T-cell (primary cell): ENCODE results near the gene SLBP. TPM values are rescaled to one million over a fixed set of nuclear protein-coding genes. Genes with fewer than 3 reads are reported as not detected.
A peak's percentile ranks its signal among the peaks of the same experiment; 100 is the strongest.

Experiments used
- ATAC-seq, 4 experiments: fragments of 200-7000 bp in 3 of 4; fragments of 150-1000 bp in 1 of 4; cut with Tn5 transposase; replicated peaks in 1 of 4; 1 replicate in 3 of 4; 2 replicates in 1 of 4; pipeline ENCODE4 v1.10.0; 2021; ENCODE audit warnings: moderate library complexity in 3 of 4, mild to moderate bottlenecking in 2 of 4, moderate number of reproducible peaks in 1 of 4
- CTCF ChIA-PET, 2 donors: fragments of 300-600 bp; sonication (Branson Sonifier 250); formaldehyde crosslinking; loops; one replicate each; lab custom pipeline; 2022; ENCODE audit warnings: antibody characterized with exemption in 2 of 2; lab: Charles Lee
- POLR2A ChIA-PET, 2 donors: fragments of 300-600 bp; sonication (Branson Sonifier 250); formaldehyde crosslinking; loops; one replicate each; lab custom pipeline; 2022; ENCODE audit warnings: antibody characterized with exemption in 2 of 2; lab: Charles Lee
- DNase-seq, 35 experiments: peaks; one replicate each; pipeline versions ENCODE4 v3.0.0 to v3.0.0-alpha.2; 2013 to 2023
- H3K27ac ChIP-seq: one replicate; pipeline ENCODE4 v1.5.1; 2013; ENCODE audit warnings: low read length
- H3K27me3 ChIP-seq, 2 experiments: replicated peaks in 1 of 2; 1 replicate in 1 of 2; 2 replicates in 1 of 2; pipeline versions ENCODE4 v1.6.1 to v1.7.0; 2013; ENCODE audit warnings: low read length in 1 of 2, mixed read lengths in 1 of 2; ENCODE audit not compliant: control insufficient read depth in 2 of 2, insufficient read depth in 2 of 2; ENCODE audit errors: extremely low read depth in 1 of 2
- H3K36me3 ChIP-seq, 2 donors: 1 replicate in 1 of 2; 2 replicates in 1 of 2; pipeline versions ENCODE4 v1.6.1 to v1.7.0; 2013; ENCODE audit warnings: low read length in 1 of 2; ENCODE audit not compliant: control insufficient read depth in 2 of 2, insufficient read depth in 1 of 2; ENCODE audit errors: extremely low read depth in 1 of 2
- H3K4me1 ChIP-seq, 2 experiments: 1 replicate in 1 of 2; 2 replicates in 1 of 2; pipeline versions ENCODE4 v1.6.1 to v1.7.0; 2013; ENCODE audit warnings: low read length in 2 of 2, mixed read lengths in 1 of 2; ENCODE audit not compliant: insufficient read depth in 2 of 2, control insufficient read depth in 1 of 2; ENCODE audit errors: extremely low read depth in 1 of 2
- H3K4me3 ChIP-seq, 2 donors: 1 replicate in 1 of 2; 2 replicates in 1 of 2; pipeline versions ENCODE4 v1.5.1 to v1.7.0; 2013; ENCODE audit warnings: mild to moderate bottlenecking in 2 of 2, low read length in 1 of 2, moderate library complexity in 1 of 2; ENCODE audit not compliant: control insufficient read depth in 1 of 2; ENCODE audit errors: extremely low read depth in 1 of 2
- H3K9me3 ChIP-seq: 2 replicates; pipeline ENCODE4 v1.7.0; 2013
- H3K27ac Mint-ChIP-seq, 2 donors: one replicate each; pipeline ENCODE4 v1.8.0; 2020 to 2021; ENCODE audit warnings: mild to moderate bottlenecking in 2 of 2, mixed read lengths in 2 of 2
- H3K27me3 Mint-ChIP-seq, 2 donors: one replicate each; pipeline ENCODE4 v1.8.0; 2021 to 2022; ENCODE audit warnings: mixed read lengths in 2 of 2
- H3K36me3 Mint-ChIP-seq: one replicate; pipeline ENCODE4 v1.8.0; 2021; ENCODE audit warnings: mixed read lengths
- H3K4me1 Mint-ChIP-seq, 3 donors: one replicate each; pipeline ENCODE4 v1.8.0; 2020 to 2022; ENCODE audit warnings: mixed read lengths in 3 of 3, mild to moderate bottlenecking in 1 of 3
- H3K4me3 Mint-ChIP-seq, 3 donors: one replicate each; pipeline ENCODE4 v1.8.0; 2020 to 2022; ENCODE audit warnings: mild to moderate bottlenecking in 3 of 3, mixed read lengths in 3 of 3, moderate library complexity in 3 of 3
- H3K9me3 Mint-ChIP-seq, 3 donors: one replicate each; pipeline ENCODE4 v1.8.0; 2020 to 2022; ENCODE audit warnings: mixed read lengths in 3 of 3
- WGBS: methylation state at CpG from one replicate; pipeline ENCODE4 v1.1.5; 2013; ENCODE audit warnings: missing lambda C conversion rate; ENCODE audit not compliant: insufficient coverage; 5-methylcytosine and 5-hydroxymethylcytosine counted together
- total RNA-seq, 35 experiments: library from RNA in 6 of 35; stranded (reverse) in 6 of 35; fragments of 120-200 nt in 1 of 35; gene quantifications; one replicate each; pipeline versions ENCODE4 v1.2.1 to v1.2.4 and lab custom pipeline; 2013 to 2026

Gene SLBP
- total RNA-seq, 5 donors from 2014 or later (not counting 1 experiment from before 2014, with no cell fraction given): 30.1 to 42.3 (median 36.1) TPM

DNA sequence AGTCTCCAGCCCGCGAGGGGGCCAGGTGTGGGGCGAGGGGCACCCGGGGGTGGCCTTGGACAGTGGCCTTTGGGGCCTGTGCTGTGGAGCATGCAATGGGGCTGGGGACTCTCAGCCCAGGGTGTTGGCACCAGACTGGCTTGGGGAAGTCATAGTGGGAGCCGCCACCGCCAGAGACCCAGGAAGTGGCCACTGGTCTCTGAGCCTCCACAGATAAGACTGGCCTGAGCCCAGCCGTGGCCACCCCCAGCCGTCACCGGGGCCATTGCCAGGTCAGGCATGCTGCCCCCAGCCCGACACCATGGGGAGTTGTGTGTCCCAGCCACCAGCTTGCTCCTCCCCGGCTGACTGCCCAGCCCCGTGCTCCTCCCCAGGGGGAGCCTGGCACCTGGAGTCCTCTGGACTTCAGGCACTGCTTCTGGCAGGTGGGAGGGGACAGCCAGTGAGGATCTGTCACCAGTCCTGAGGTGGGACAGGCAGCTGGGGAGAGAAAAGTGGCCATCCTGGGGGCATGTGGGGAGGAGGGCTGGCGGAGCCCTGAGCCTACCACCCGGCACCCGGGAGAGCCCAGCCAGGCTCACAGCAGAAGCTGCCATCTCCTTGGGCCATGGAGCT lies 41.7 kb upstream of the SLBP start:
- H3K36me3 ChIP-seq: no peaks in the 10 kb centered on the region
- POLR2A ChIA-PET: no interaction called here

GRCh38 chr4:1753294-1753696 lies 41.2 kb upstream of the SLBP start:
- H3K4me1 ChIP-seq: peaks cover 9 to 24% of the 10 kb centered on the region in 2 experiments
- H3K36me3 ChIP-seq: no peaks in the 10 kb centered on the region
- H3K4me1 Mint-ChIP-seq: peaks cover 0 to 5% (median 0%) of the 10 kb centered on the region in 3 donors
- peaks cover 0 to 30% of the 10 kb centered on the region in 2 experiments for H3K27me3 ChIP-seq
- POLR2A ChIA-PET: no interaction called here
- no peak overlapping the region for H3K4me3 ChIP-seq
- H3K36me3 Mint-ChIP-seq: no peaks in the 10 kb centered on the region
- DNase-seq: no peak
- no peak for ATAC-seq
- CTCF ChIA-PET: no interaction called here
- no peaks in the 10 kb centered on the region for H3K9me3 ChIP-seq
- H3K27ac ChIP-seq: no peak overlapping the region
- H3K4me3 Mint-ChIP-seq: no peak overlapping the region
- 95% methylated on average over 4 of the region's 10 CpGs for WGBS
- peaks cover 0 to 2% of the 10 kb centered on the region in 2 donors for H3K27me3 Mint-ChIP-seq
- no peak overlapping the region for H3K27ac Mint-ChIP-seq
- H3K9me3 Mint-ChIP-seq: no peaks in the 10 kb centered on the region

More for the DNA sequence above, 41.7 kb upstream of the SLBP start:
- no peaks in the 10 kb centered on the region for H3K36me3 Mint-ChIP-seq
- no peak for ATAC-seq
- no peak overlapping the region for H3K4me3 ChIP-seq
- WGBS: 90% methylated on average over 15 of the region's 15 CpGs
- H3K4me3 Mint-ChIP-seq: no peak overlapping the region
- no peaks in the 10 kb centered on the region for H3K9me3 ChIP-seq
- H3K27ac Mint-ChIP-seq: no peak overlapping the region
- peaks cover 0 to 27% of the 10 kb centered on the region in 2 experiments for H3K27me3 ChIP-seq
- peaks cover 0 to 5% (median 0%) of the 10 kb centered on the region in 3 donors for H3K4me1 Mint-ChIP-seq
- H3K9me3 Mint-ChIP-seq: no peaks in the 10 kb centered on the region
- CTCF ChIA-PET: no interaction called here
- H3K27me3 Mint-ChIP-seq: peaks cover 0 to 2% of the 10 kb centered on the region in 2 donors
- peaks cover 9 to 19% of the 10 kb centered on the region in 2 experiments for H3K4me1 ChIP-seq
- no peak for DNase-seq
- no peak overlapping the region for H3K27ac ChIP-seq

GRCh38 chr4:1752284-1753041 lies 40.3 kb upstream of the SLBP start:
- Mint-ChIP-seq H3K27me3 (peaks cover 0 to 2% of the 10 kb centered on the region in 2 donors), H3K4me3 (no peak overlapping the region), H3K9me3 (no peaks in the 10 kb centered on the region), H3K27ac (no peak overlapping the region), H3K4me1 (peaks cover 0 to 5% (median 0%) of the 10 kb centered on the region in 3 donors), H3K36me3 (no peaks in the 10 kb centered on the region)
- Histone ChIP-seq H3K4me3 (no peak overlapping the region), H3K27me3 (peaks cover 0 to 34% of the 10 kb centered on the region in 2 experiments), H3K27ac (no peak overlapping the region), H3K36me3 (no peaks in the 10 kb centered on the region), H3K4me1 (peaks cover 9 to 25% of the 10 kb centered on the region in 2 experiments), H3K9me3 (no peaks in the 10 kb centered on the region)
- DNase-seq (peak in 5 of 35 experiments; percentile 9 to 25 (median 16)), ATAC-seq (peak in 1 of 4 experiments; percentile 39)
- ChIA-PET CTCF (interaction anchor here (0.5 to 0.6 kb wide), 3 partner anchors 15 to 204 kb away, joined by 3 read pairs; no protein-coding TSS in a partner anchor), POLR2A (no interaction called here)
- WGBS: 61% methylated on average over 17 of the region's 35 CpGs

DNA sequence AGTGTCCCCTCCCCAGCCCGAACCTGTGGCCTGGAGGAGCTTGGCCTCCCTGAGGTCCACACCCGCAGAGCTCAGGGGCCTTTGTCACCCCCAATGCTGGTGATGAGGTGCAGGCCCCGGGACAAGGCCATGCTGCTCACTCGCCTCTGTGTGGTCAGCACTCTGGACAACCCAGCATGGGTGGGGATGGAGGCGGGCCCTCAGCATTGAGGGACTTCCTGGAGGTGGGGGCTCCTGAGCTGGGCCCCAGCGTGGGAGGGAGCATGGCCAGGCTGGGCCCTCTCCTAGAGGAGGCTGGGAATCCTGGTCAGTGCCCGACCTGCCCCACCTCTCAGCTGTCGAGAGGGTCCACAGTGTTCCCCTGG lies 39.8 kb upstream of the SLBP start:
- no peaks in the 10 kb centered on the region for H3K36me3 Mint-ChIP-seq
- Histone ChIP-seq H3K9me3 (no peaks in the 10 kb centered on the region), H3K4me3 (no peak overlapping the region), H3K27me3 (peaks cover 0 to 34% of the 10 kb centered on the region in 2 experiments), H3K27ac (no peak overlapping the region), H3K4me1 (peaks cover 9 to 25% of the 10 kb centered on the region in 2 experiments), H3K36me3 (no peaks in the 10 kb centered on the region)
- ChIA-PET POLR2A (no interaction called here), CTCF (interaction anchor here (0.5 to 0.6 kb wide), 2 partner anchors 16 to 203 kb away, joined by 3 read pairs; no protein-coding TSS in a partner anchor)
- H3K4me1 Mint-ChIP-seq: peaks cover 0 to 5% (median 0%) of the 10 kb centered on the region in 3 donors
- DNase-seq (no peak), ATAC-seq (no peak)
- 82% methylated on average over 8 of the region's 8 CpGs for WGBS
- H3K27ac Mint-ChIP-seq: no peak overlapping the region
- H3K27me3 Mint-ChIP-seq: peaks cover 0 to 2% of the 10 kb centered on the region in 2 donors
- no peaks in the 10 kb centered on the region for H3K9me3 Mint-ChIP-seq
- H3K4me3 Mint-ChIP-seq: no peak overlapping the region

DNA sequence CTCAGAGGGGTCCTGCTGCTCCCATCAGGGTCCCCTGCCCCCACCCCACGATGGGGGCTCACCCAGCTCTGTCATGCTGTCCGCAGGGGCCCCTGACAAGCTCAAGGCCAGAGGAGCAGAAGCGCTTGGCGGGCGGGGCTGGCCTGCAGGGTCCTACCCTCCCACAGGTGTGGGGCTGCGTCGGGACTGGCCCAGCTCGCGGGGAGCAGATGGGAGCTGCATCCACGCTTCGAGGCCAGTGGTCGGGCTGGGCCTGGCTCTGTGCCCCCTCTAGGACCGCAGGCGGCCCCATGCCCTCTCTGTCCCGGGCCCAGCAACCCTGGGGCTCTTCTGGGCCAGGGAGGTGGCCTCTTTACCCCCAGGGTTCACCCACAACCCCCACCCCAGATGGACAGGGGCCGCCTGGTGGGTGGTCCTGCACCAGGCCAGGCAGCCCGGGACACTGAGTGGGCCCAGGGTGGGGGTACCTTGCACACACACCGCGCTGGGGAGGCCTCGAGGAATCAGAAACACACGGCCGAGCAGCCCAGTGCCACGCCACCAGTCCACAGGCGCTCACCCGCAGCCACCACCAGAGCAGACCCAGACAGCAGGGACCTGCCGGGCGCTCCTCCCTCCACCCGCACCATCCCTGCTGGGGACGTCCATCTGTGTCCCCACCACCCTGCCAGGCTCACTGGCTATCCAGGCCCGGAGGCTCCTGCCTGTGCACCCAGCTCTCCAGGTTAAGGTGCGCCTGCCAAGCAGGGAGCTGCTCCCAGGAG lies 39.2 kb upstream of the SLBP start:
- H3K9me3 ChIP-seq: no peaks in the 10 kb centered on the region
- no peaks in the 10 kb centered on the region for H3K9me3 Mint-ChIP-seq
- no peak overlapping the region for H3K27ac ChIP-seq
- ChIA-PET CTCF (interaction anchor here (0.5 to 0.6 kb wide), 3 partner anchors 9 to 202 kb away, joined by 3 to 6 read pairs (median 3); no protein-coding TSS in a partner anchor), POLR2A (no interaction called here)
- DNase-seq: no peak
- no peak for ATAC-seq
- H3K4me1 ChIP-seq: peaks cover 9 to 28% of the 10 kb centered on the region in 2 experiments
- peaks cover 0 to 5% (median 0%) of the 10 kb centered on the region in 3 donors for H3K4me1 Mint-ChIP-seq
- H3K36me3 Mint-ChIP-seq: no peaks in the 10 kb centered on the region
- H3K36me3 ChIP-seq: no peaks in the 10 kb centered on the region
- peaks cover 0 to 2% of the 10 kb centered on the region in 2 donors for H3K27me3 Mint-ChIP-seq
- H3K4me3 ChIP-seq: no peak overlapping the region
- H3K27ac Mint-ChIP-seq: no peak overlapping the region
- H3K4me3 Mint-ChIP-seq: no peak overlapping the region
- 89% methylated on average over 27 of the region's 31 CpGs for WGBS
- H3K27me3 ChIP-seq: peaks cover 0 to 34% of the 10 kb centered on the region in 2 experiments
